ENCODE measurements around the gene RAB1A. TPM values are rescaled to one million over a fixed set of nuclear protein-coding genes. Genes with fewer than 3 reads are reported as not detected.
A peak's percentile ranks its signal among the peaks of the same experiment; 100 is the strongest.

RAB1A gene
- polyA plus RNA-seq, 1 donor (not counting 4 experiments of a cell fraction or from before 2014, with no cell fraction given) = 274 TPM

- FAIRE-seq = peak; percentile 64
- Histone ChIP-seq H3K79me2 (ENCODE audit: control insufficient read depth, insufficient read depth, low read length) (no peaks in the 10 kb centered on the region), H3K4me2 (ENCODE audit: control insufficient read depth, extremely low read depth, insufficient read depth, low read depth, low read length) (no peak overlapping the region), H3K9me1 (ENCODE audit: control insufficient read depth, extremely low read depth, insufficient read depth, low read length) (no peaks in the 10 kb centered on the region), H3K27ac (ENCODE audit: control insufficient read depth, insufficient read depth, low read length) (no peak overlapping the region), H3K36me3 (ENCODE audit: control insufficient read depth in 2 of 2, extremely low read depth in 1 of 2, insufficient read depth in 2 of 2, low read length in 2 of 2) (no peaks in the 10 kb centered on the region), H3K4me1 (ENCODE audit: control insufficient read depth, extremely low read depth, insufficient read depth, low read length) (no peaks in the 10 kb centered on the region), H3K27me3 (ENCODE audit: control insufficient read depth, extremely low read depth, insufficient read depth, low read length) (no peaks in the 10 kb centered on the region), H2AFZ (ENCODE audit: control insufficient read depth, low read length) (no peak overlapping the region), H4K20me1 (ENCODE audit: control insufficient read depth, extremely low read depth, insufficient read depth, low read length) (no peaks in the 10 kb centered on the region), H3K9ac (ENCODE audit: control insufficient read depth, extremely low read depth, insufficient read depth, low read length) (no peak overlapping the region), H3K4me3 (ENCODE audit: control insufficient read depth in 2 of 3, extremely low read depth in 1 of 3, insufficient read depth in 2 of 3, low read depth in 1 of 3, low read length in 3 of 3) (no peak overlapping the region), H3K9me3 (ENCODE audit: control insufficient read depth, low read depth, low read length) (no peaks in the 10 kb centered on the region)
- dilution Hi-C loops (cut with MboI; ENCODE audit: extremely low pct_ligation_motif_present, low sequenced_read_pairs) = no loop called here
- no peak for DNase-seq (ENCODE audit: low read depth, low spot score)
- TF ChIP-seq EZH2 (IDR thresholded peaks at IDR 0.05; ENCODE audit: low read length) (no peak), CTCF (optimal IDR thresholded peaks at IDR 0.05 in 1 of 3, IDR thresholded peaks at IDR 0.05 in 1 of 3, conservative IDR thresholded peaks at IDR 0.05 in 1 of 3; ENCODE audit: extremely low read depth in 1 of 3, insufficient read depth in 2 of 3, low read length in 3 of 3) (no peak)
Measured at GRCh38 chr2:65153515-65153914, 23.6 kb upstream of the RAB1A start.

GRCh38 chr2:65146078-65146477, 16.2 kb upstream of the RAB1A start:
- no peaks in the 10 kb centered on the region for H4K20me1 ChIP-seq (ENCODE audit: control insufficient read depth, extremely low read depth, insufficient read depth, low read length)
- FAIRE-seq = no peak
- no peak overlapping the region for H2AFZ ChIP-seq (ENCODE audit: control insufficient read depth, low read length)
- no peak overlapping the region for H3K27ac ChIP-seq (ENCODE audit: control insufficient read depth, insufficient read depth, low read length)
- no peaks in the 10 kb centered on the region for H3K79me2 ChIP-seq (ENCODE audit: control insufficient read depth, insufficient read depth, low read length)
- H3K27me3 ChIP-seq (ENCODE audit: control insufficient read depth, extremely low read depth, insufficient read depth, low read length) = no peaks in the 10 kb centered on the region
- no peak for DNase-seq (ENCODE audit: low read depth, low spot score)
- no peaks in the 10 kb centered on the region for H3K36me3 ChIP-seq (ENCODE audit: control insufficient read depth in 2 of 2, extremely low read depth in 1 of 2, insufficient read depth in 2 of 2, low read length in 2 of 2)
- no peaks in the 10 kb centered on the region for H3K4me1 ChIP-seq (ENCODE audit: control insufficient read depth, extremely low read depth, insufficient read depth, low read length)
- TF ChIP-seq CTCF (optimal IDR thresholded peaks at IDR 0.05 in 1 of 3, IDR thresholded peaks at IDR 0.05 in 1 of 3, conservative IDR thresholded peaks at IDR 0.05 in 1 of 3; ENCODE audit: extremely low read depth in 1 of 3, insufficient read depth in 2 of 3, low read length in 3 of 3) (no peak), EZH2 (IDR thresholded peaks at IDR 0.05; ENCODE audit: low read length) (no peak)
- no peaks in the 10 kb centered on the region for H3K9me1 ChIP-seq (ENCODE audit: control insufficient read depth, extremely low read depth, insufficient read depth, low read length)
- dilution Hi-C loops (cut with MboI; ENCODE audit: extremely low pct_ligation_motif_present, low sequenced_read_pairs) = no loop called here
- H3K9ac ChIP-seq (ENCODE audit: control insufficient read depth, extremely low read depth, insufficient read depth, low read length) = no peak overlapping the region
- no peak overlapping the region for H3K4me3 ChIP-seq (ENCODE audit: control insufficient read depth in 2 of 3, extremely low read depth in 1 of 3, insufficient read depth in 2 of 3, low read depth in 1 of 3, low read length in 3 of 3)
- no peak overlapping the region for H3K4me2 ChIP-seq (ENCODE audit: control insufficient read depth, extremely low read depth, insufficient read depth, low read depth, low read length)
- no peaks in the 10 kb centered on the region for H3K9me3 ChIP-seq (ENCODE audit: control insufficient read depth, low read depth, low read length)
